SH-SY5Y (cell line): Measurements from ENCODE around the gene RET.

Experiments used
- GATA2 ChIP-seq: IDR thresholded peaks from 2 replicates; pipeline ENCODE4 v1.6.1; 2011; ENCODE audit warnings: mild to moderate bottlenecking, low read depth, low read length
- GATA3 ChIP-seq: IDR thresholded peaks from 2 replicates; pipeline ENCODE4 v1.6.1; 2011; ENCODE audit warnings: low read depth, mild to moderate bottlenecking, low read length, moderate library complexity

The RET gene

DNA sequence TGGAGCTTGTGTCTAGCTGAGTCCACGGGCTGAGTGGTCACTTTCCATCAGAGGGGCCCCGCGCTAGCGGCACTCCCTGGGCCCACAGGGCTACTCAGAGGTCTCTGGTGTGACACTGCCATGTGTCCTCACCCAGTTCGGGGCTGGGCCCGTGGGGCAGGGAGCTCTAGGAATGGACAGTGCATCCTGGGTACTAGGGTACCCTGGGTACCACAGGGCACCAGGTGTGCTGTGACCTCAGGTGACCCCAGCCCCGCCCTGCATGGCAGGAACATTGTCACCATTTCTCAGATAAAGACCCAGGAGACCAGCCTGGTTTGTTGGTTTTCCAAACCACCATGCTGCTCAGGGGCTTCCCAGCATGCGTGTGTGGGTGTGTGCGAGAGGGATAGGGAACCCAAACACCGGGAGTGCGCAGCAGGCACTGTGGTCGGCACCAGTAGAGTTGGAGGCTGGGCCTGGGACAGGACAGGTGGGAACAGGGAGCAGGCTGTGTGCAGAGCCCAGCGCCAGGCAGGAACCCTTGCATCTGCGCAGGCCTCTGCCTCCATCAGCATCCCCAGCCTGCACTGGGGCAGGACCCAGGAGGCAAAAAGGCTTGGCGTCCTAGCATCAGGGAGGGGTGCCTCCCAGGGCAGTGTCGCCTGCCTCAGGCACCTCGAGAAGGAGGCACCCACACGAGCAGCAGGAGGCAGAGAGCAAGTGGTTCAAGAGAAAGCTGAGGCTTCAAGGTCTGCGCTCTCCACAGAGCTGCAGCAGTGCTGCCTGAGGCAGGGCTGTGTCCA is 42.0 kb downstream of the RET start:
- TF ChIP-seq GATA3 (no peak), GATA2 (no peak)

DNA sequence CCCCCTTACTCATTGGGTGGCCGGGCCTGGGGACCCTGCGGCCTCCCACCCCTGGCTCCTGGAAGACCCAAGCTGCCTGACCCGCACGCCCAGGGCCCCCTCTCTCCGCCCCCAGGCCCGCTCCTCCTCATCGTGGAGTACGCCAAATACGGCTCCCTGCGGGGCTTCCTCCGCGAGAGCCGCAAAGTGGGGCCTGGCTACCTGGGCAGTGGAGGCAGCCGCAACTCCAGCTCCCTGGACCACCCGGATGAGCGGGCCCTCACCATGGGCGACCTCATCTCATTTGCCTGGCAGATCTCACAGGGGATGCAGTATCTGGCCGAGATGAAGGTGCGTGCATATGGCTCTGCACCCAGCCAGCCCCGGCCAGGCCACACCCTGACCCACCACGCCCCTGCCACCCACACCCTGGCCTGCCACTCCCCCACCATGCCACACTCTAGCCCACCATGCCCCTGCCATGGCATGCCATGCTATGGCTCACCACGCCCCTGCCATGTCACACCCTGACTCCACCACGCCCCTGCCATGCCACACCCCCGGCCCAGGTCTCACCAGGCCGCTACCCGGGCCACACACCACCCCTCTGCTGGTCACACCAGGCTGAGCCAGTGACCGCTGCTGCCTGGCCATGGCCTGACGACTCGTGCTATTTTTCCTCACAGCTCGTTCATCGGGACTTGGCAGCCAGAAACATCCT is 42.7 kb downstream of the RET start:
- no peak for TF ChIP-seq GATA3
- no peak for TF ChIP-seq GATA2

DNA sequence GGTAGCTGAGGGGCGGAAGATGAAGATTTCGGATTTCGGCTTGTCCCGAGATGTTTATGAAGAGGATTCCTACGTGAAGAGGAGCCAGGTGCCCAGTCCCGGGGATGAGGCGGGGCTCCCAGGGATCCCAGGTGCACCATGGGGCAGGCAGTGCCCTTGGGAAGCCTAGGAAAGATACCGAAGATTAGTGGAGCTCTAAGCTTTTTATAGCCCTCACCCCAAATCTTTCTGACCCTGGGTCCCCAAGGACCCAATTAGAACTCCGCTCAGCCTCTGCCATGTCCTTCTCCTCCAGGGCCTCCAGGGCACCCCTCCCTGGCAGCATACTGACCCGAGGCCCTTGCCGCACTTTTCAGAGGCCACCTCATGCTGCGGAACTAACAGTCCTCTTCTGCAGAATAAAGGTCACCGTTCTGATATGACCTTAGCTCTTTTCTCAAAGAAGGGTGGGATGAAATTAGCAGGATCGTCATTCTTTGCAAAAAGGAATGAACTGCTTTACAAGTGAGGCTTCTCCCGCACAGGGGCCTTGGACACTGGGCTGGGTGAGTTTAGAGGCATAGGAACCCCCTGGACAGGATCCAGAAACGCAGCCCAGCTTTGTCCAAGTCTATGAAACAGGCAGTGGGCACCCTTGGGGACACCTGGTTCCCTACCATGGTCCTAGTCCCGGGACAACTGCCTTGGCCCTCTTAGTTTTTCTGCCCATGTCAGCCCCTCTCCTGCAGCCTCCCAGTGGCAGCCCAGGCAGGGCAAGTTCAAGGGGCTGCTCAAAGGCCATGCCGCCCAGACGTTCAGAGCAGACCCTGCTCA is 43.5 kb downstream of the RET start:
- no peak for TF ChIP-seq GATA2
- no peak for TF ChIP-seq GATA3

DNA sequence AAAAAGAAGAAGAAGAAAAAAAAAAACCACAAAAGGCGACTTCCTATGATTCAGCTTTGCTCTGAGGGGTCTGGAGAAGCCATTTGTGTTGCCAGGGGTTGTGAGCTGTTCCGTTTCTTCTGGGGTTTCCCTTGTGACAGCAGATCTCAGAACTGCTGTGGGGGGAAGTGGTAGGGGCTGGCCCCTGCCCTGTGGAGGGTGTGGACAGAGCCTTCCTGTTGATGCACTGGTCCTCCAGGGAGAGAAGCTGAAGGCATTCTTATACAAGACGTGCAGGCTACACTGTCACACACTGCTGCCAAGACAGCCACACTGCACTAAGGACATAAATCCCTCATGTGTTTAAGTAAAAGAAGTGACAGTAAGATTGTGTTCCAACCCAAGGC is 44.1 kb downstream of the RET start:
- TF ChIP-seq GATA3 = no peak
- TF ChIP-seq GATA2 = no peak

DNA sequence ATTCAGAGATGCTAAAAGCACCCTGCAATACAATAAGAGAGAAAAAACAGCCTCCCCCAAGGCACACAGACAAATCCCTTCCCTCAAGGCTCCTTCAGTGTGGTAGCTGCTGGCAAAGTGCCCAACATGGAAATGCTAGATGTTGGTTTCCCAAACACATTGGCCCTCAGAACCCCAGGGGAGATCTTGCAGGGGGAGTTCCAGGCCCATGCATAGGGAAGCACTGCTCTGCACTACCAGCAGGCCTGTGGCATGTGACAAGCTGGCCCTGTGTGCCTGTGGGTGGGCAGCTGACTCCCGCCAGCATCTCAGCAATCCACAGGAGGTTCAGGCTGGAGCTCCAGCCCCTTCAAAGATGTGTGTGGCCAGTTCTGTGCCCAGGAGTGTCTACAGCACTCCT is 44.6 kb downstream of the RET start:
- no peak for TF ChIP-seq GATA2
- no peak for TF ChIP-seq GATA3

DNA sequence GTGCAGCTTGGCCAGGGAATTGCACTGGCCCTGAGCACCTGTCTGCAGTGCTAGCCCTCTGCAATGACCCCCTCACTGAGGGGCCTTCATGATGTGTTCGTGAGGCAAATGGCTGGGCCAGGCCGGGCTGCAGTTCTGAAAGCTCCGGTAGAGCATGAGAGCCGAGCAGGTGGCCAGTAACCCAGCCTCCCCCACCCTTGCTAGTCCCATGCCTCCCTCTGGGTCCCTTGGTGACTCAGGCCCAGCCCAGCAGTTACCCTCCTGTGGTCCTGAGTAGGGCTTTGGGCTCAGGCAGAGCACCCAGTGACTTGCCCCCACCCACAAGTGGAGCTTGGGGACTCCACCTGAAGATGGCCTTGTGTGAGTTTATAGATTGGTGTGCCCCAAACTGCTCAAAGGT is 45.2 kb downstream of the RET start:
- TF ChIP-seq GATA2 = no peak
- no peak for TF ChIP-seq GATA3

DNA sequence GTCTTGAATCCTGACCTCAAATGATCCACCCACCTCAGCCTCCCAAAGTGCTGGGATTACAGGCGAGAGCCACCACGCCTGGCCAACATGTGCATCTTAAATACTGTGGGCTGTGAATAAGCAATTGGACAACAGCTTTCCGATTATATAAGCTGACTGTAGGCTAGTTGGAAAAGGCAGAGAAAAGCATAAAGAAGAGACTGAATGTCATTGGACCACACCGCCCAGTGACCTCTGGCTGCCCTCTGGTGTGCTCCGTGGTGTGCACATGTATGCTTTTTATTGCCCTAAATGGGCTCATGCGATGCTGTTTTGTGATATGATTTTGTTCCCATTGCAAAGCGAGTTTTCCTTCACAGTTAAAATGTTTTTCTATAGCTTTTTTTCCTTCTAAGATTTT is 46.0 kb downstream of the RET start:
- no peak for TF ChIP-seq GATA2
- no peak for TF ChIP-seq GATA3

DNA sequence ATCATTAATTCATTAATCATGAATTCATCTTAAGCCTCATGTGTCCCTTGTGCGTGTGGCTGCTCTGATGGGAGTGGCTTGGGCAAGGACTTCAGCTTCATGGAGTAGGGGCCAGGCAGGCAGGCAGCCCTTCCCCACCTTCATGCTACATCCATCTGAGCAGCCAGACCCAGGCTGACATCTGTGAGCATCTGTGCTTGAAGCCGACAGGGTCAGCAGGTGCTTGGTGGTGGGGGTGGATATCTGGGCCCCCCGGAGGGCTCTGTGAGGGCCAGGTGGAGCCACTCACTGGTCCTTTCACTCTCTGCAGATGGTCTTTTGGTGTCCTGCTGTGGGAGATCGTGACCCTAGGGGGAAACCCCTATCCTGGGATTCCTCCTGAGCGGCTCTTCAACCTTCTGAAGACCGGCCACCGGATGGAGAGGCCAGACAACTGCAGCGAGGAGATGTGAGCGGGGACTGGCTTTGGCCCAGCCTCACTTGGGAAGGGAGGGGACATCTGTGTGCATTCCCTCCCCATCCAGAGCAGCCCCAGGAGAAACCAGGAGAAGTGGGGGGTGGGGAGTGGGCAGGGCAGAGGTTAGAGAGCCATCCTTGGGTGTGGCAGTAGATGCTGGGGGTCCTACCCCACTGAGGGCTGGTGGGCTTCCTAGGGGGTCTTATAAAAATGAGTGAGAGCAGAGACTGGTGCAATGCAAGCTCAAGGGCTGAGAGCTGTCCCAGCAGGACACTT is 46.7 kb downstream of the RET start:
- no peak for TF ChIP-seq GATA3
- no peak for TF ChIP-seq GATA2

DNA sequence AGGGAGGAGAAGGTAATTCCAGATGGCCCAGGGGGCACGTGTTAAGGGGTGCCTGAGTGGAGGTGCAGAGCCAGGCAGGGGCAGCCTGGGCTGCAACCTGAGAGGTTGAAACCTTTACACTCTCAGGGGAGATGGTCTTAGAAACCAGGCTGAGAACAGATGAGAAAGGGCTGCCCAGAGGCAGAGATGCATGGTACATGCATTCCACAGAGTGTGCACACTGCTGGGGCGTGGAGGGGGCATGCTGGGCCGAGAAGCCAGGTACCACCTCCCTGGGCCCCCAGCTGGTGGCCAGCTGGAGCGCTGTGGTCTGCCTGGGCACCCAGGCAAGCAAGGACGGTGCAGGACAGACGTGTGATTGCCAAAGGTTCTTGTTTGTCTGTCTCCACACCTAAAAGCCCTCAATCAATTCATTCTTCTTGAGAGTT is 47.2 kb downstream of the RET start:
- TF ChIP-seq GATA3 = no peak
- no peak for TF ChIP-seq GATA2

DNA sequence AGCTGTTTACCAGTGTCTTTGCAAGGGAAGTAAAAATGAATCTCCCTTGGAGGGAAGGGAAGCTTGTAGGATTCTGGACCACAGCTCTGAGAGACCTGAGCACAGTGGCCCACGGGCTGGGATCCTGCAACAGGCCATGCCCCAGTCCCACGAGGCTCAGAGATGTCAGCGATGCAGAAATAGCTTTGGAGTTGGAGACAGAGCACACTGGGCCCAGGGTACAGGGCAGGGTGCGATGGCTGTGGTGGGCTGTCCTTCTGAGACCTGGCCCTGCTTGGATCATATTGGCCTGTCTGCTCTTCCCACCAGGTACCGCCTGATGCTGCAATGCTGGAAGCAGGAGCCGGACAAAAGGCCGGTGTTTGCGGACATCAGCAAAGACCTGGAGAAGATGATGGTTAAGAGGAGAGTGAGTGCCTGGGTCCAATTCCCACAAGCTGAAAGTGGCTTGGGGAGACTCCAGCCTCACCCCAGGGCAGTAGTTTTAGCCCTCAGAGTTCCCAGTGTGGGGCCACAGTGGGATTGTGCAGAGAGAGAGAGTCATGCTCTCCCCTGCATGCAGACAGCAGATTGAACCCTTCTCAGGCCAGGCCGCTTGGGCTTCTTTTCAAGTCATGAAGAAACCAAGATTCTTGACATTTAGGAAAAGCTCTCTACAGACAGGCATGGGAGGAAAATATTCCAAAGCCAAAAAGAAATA is 47.9 kb downstream of the RET start:
- no peak for TF ChIP-seq GATA2
- no peak for TF ChIP-seq GATA3

DNA sequence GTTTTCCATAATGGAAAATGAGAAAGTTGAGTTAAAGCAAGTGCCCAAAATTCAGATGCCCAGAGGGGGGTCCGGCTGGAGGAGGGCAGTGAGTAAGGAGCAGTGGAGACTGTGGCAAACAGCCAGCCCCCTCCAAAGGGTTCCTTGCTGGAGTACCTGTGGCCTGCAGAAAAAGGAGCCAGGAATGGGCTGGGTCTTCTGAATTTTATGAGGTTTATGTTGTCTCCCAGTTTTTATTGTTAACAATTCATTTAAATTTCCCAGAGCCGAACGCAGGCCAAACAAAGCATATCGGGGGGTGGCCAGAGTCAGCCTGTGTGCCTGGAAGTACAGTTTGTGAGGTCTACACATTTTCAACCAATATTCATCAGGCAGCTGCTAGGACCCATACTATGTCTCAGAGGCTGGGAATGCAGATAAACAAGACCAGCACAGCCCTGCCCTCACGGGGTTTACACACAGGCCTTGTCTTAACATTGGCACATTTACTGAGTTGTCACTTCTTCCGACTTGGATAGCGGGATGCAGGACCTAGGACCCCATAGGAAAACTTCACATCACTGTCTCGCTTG is 48.5 kb downstream of the RET start:
- TF ChIP-seq GATA3 (no peak), GATA2 (no peak)

DNA sequence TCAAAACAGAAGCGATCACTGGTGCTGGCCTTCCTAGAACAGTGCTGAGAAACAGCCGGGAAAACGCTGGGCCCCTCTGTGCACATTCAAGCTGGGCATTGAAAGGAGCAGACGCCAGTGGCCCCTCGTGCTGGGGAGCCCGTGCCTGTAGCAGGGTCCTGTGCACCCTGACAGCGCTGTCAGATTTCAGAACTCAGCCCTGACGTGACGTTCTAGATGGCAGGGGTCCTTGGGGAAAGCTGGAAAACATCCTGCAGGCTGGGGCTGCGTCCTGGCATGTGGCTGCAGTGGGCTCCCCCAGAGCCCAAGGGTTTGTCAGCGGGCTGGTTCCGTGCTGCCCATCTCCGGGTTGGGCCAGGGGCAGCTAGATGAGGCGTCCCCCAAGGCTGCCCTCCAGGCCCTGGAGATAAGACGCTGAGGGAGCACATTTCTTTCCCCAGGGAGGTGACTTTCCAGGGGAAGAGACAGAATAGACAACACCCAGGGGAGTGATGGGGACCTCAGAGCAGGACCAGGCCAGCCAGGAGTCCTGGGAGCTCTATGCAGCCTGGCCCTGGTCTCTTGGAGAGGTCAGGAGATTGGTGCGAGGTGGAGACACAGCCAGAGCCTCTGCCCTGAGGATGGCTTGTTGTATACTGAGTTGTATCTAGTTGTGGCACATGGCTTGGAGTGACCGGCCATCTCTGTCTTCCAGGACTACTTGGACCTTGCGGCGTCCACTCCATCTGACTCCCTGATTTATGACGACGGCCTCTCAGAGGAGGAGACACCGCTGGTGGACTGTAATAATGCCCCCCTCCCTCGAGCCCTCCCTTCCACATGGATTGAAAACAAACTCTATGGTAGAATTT is 49.2 kb downstream of the RET start:
- TF ChIP-seq GATA3 = no peak
- no peak for TF ChIP-seq GATA2
